ENCODE measurements around the gene UNC13C.

UNC13C gene

DNA sequence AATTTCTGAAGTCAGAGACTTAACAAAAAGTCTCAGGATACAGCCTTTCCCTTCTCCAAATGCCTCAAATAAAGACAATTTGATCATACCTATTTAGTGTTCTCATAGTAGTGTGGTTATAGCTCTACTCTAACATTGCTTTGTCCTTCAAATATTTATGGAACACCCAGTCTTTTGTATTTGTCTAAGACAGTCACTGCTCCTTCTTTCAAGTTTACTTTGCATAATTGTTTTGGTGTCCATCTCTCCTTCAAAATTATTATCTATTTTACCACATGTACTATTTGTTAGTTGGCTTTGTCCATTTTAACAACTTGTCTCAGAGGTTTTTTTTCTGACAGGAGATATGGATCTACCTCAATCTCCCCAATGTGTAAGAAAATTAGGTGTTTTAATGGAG is 118.8 kb downstream of the UNC13C start:
- H3K4me3 ChIP-seq (ENCODE audit: low read depth, low read length): no peak overlapping the region
- H3K36me3 ChIP-seq (ENCODE audit: control insufficient read depth in 1 of 2, insufficient read depth in 2 of 2, low read length in 2 of 2): no peaks in the 10 kb centered on the region
- H3K4me2 ChIP-seq (ENCODE audit: low read length): no peak overlapping the region

GRCh38 chr15:54099010-54099409 is 120.8 kb downstream of the UNC13C start:
- H2BK5ac ChIP-seq (ENCODE audit: low read depth, low read length, poor library complexity): no peak overlapping the region
- H3K23ac ChIP-seq (ENCODE audit: low read length): no peak overlapping the region
- no peak overlapping the region for H3K14ac ChIP-seq (ENCODE audit: low read length)
- H2AK5ac ChIP-seq (ENCODE audit: low read length): no peak overlapping the region
- H3K36me3 ChIP-seq (ENCODE audit: control insufficient read depth in 1 of 2, insufficient read depth in 2 of 2, low read length in 2 of 2): no peaks in the 10 kb centered on the region
- no peak overlapping the region for H4K12ac ChIP-seq (ENCODE audit: low read depth, low read length)
- H3K27me3 ChIP-seq (ENCODE audit: insufficient read depth, low read length): no peaks in the 10 kb centered on the region
- H3K4me2 ChIP-seq (ENCODE audit: low read length): no peak overlapping the region
- no peaks in the 10 kb centered on the region for H3K9me3 ChIP-seq (ENCODE audit: insufficient read depth, low read depth, low read length)
- no CpG with 5 or more reads among the region's 1 CpG for WGBS (ENCODE audit: extremely low coverage, insufficient coverage, insufficient read length)
- H4K91ac ChIP-seq (ENCODE audit: low read depth, low read length): no peak overlapping the region
- no peak overlapping the region for H3K27ac ChIP-seq (ENCODE audit: low read depth, low read length)
- H4K8ac ChIP-seq (ENCODE audit: low read depth, low read length): no peak overlapping the region
- H3K18ac ChIP-seq (ENCODE audit: low read length): no peak overlapping the region
- DNase-seq: no peak
- H3K4ac ChIP-seq (ENCODE audit: low read depth, low read length): no peak overlapping the region
- no peaks in the 10 kb centered on the region for H3K79me2 ChIP-seq (ENCODE audit: control insufficient read depth, insufficient read depth, low read length, poor library complexity)
- no peak overlapping the region for H3K4me3 ChIP-seq (ENCODE audit: low read depth, low read length)
- no peaks in the 10 kb centered on the region for H3K4me1 ChIP-seq (ENCODE audit: control insufficient read depth in 1 of 2, insufficient read depth in 2 of 2, low read length in 2 of 2)
- H3K79me1 ChIP-seq (ENCODE audit: low read length): no peaks in the 10 kb centered on the region
- H2BK12ac ChIP-seq (ENCODE audit: low read length): no peak overlapping the region
- H2BK120ac ChIP-seq (ENCODE audit: insufficient read depth, low read length, poor library complexity): no peak overlapping the region
- no peak overlapping the region for H2AFZ ChIP-seq (ENCODE audit: insufficient read depth, low read length, poor library complexity)
- H3K9ac ChIP-seq (ENCODE audit: low read length): no peak overlapping the region

More for the DNA sequence above, 118.8 kb downstream of the UNC13C start:
- Histone ChIP-seq H2AFZ (ENCODE audit: insufficient read depth, low read length, poor library complexity) (no peak overlapping the region), H3K9ac (ENCODE audit: low read length) (no peak overlapping the region), H2AK5ac (ENCODE audit: low read length) (no peak overlapping the region), H3K79me2 (ENCODE audit: control insufficient read depth, insufficient read depth, low read length, poor library complexity) (no peaks in the 10 kb centered on the region), H3K14ac (ENCODE audit: low read length) (no peak overlapping the region), H3K27me3 (ENCODE audit: insufficient read depth, low read length) (no peaks in the 10 kb centered on the region), H3K23ac (ENCODE audit: low read length) (no peak overlapping the region), H3K79me1 (ENCODE audit: low read length) (no peaks in the 10 kb centered on the region), H3K9me3 (ENCODE audit: insufficient read depth, low read depth, low read length) (no peaks in the 10 kb centered on the region), H4K8ac (ENCODE audit: low read depth, low read length) (no peak overlapping the region), H4K12ac (ENCODE audit: low read depth, low read length) (no peak overlapping the region), H2BK5ac (ENCODE audit: low read depth, low read length, poor library complexity) (no peak overlapping the region), H3K18ac (ENCODE audit: low read length) (no peak overlapping the region), H3K4me1 (ENCODE audit: control insufficient read depth in 1 of 2, insufficient read depth in 2 of 2, low read length in 2 of 2) (no peaks in the 10 kb centered on the region), H3K27ac (ENCODE audit: low read depth, low read length) (no peak overlapping the region), H4K91ac (ENCODE audit: low read depth, low read length) (no peak overlapping the region), H2BK12ac (ENCODE audit: low read length) (no peak overlapping the region), H2BK120ac (ENCODE audit: insufficient read depth, low read length, poor library complexity) (no peak overlapping the region), H3K4ac (ENCODE audit: low read depth, low read length) (no peak overlapping the region)
- no peak for DNase-seq

DNA sequence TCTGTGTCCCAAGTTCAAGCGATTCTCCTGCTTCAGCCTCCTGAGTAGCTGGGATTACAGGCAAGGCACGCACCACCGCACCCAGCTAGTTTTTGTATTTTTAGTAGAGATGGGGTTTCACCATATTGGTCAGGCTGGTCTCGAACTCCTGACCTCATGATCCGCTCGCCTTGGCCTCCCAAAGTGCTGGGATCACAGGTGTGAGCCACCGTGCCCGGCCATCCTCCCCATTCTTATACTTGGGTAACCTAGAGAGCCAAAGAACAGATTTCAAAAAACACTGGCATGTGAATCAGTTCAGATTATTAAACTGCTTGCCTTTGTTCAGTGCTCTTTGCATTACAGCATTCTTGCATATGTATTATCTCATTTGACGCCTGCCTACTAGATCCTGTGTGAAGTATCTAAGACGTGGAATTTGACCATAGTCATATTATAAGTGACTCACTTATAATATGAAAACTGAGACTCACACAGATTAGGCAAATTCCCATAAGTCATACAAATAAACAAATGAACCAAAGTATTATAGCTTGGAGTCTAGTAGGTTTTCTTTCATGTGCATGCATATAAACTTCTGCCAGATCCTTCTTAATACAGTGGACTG is 123.5 kb downstream of the UNC13C start:
- H2BK120ac ChIP-seq (ENCODE audit: insufficient read depth, low read length, poor library complexity): no peak overlapping the region
- no peak overlapping the region for H4K12ac ChIP-seq (ENCODE audit: low read depth, low read length)
- no peaks in the 10 kb centered on the region for H3K27me3 ChIP-seq (ENCODE audit: insufficient read depth, low read length)
- no peak overlapping the region for H3K18ac ChIP-seq (ENCODE audit: low read length)
- H3K4me3 ChIP-seq (ENCODE audit: low read depth, low read length): no peak overlapping the region
- no peaks in the 10 kb centered on the region for H3K79me1 ChIP-seq (ENCODE audit: low read length)
- WGBS (ENCODE audit: extremely low coverage, insufficient coverage, insufficient read length): no CpG with 5 or more reads among the region's 10 CpGs
- no peak overlapping the region for H2AK5ac ChIP-seq (ENCODE audit: low read length)
- no peaks in the 10 kb centered on the region for H3K4me1 ChIP-seq (ENCODE audit: control insufficient read depth in 1 of 2, insufficient read depth in 2 of 2, low read length in 2 of 2)
- H2AFZ ChIP-seq (ENCODE audit: insufficient read depth, low read length, poor library complexity): no peak overlapping the region
- no peak for DNase-seq
- H2BK5ac ChIP-seq (ENCODE audit: low read depth, low read length, poor library complexity): no peak overlapping the region
- no peak overlapping the region for H3K9ac ChIP-seq (ENCODE audit: low read length)
- no peaks in the 10 kb centered on the region for H3K36me3 ChIP-seq (ENCODE audit: control insufficient read depth in 1 of 2, insufficient read depth in 2 of 2, low read length in 2 of 2)
- no peak overlapping the region for H3K4ac ChIP-seq (ENCODE audit: low read depth, low read length)
- H4K91ac ChIP-seq (ENCODE audit: low read depth, low read length): no peak overlapping the region
- H3K9me3 ChIP-seq (ENCODE audit: insufficient read depth, low read depth, low read length): no peaks in the 10 kb centered on the region
- H2BK12ac ChIP-seq (ENCODE audit: low read length): no peak overlapping the region
- H3K79me2 ChIP-seq (ENCODE audit: control insufficient read depth, insufficient read depth, low read length, poor library complexity): no peaks in the 10 kb centered on the region
- no peak overlapping the region for H3K14ac ChIP-seq (ENCODE audit: low read length)
- no peak overlapping the region for H4K8ac ChIP-seq (ENCODE audit: low read depth, low read length)
- H3K23ac ChIP-seq (ENCODE audit: low read length): no peak overlapping the region
- no peak overlapping the region for H3K27ac ChIP-seq (ENCODE audit: low read depth, low read length)
- H3K4me2 ChIP-seq (ENCODE audit: low read length): no peak overlapping the region

DNA sequence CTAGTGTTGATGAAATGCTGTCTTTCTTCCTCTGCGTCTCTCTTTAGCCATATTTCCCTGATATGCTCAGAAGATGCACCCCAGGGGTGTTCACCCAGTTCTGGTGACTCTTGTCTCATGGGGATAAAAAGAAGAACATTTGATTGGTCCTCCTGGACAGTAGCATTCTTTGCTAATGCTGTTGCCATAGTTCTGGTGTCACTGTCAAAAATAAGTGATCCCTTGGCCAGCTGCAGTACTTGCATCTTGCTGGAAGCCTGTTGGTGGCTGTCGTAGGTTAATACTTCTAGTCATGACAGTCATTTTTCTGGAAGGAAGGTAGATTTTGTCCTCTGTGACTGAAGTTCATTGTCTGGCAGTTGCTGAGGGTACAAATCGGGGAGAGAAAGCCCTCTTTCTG is 124.5 kb downstream of the UNC13C start:
- Histone ChIP-seq H3K18ac (ENCODE audit: low read length) (no peak overlapping the region), H3K9me3 (ENCODE audit: insufficient read depth, low read depth, low read length) (no peaks in the 10 kb centered on the region), H2AFZ (ENCODE audit: insufficient read depth, low read length, poor library complexity) (no peak overlapping the region), H3K4me3 (ENCODE audit: low read depth, low read length) (no peak overlapping the region), H3K27ac (ENCODE audit: low read depth, low read length) (no peak overlapping the region), H4K91ac (ENCODE audit: low read depth, low read length) (no peak overlapping the region), H4K12ac (ENCODE audit: low read depth, low read length) (no peak overlapping the region), H2AK5ac (ENCODE audit: low read length) (no peak overlapping the region), H3K27me3 (ENCODE audit: insufficient read depth, low read length) (no peaks in the 10 kb centered on the region), H3K9ac (ENCODE audit: low read length) (no peak overlapping the region), H2BK5ac (ENCODE audit: low read depth, low read length, poor library complexity) (no peak overlapping the region), H3K79me1 (ENCODE audit: low read length) (no peaks in the 10 kb centered on the region), H3K4me2 (ENCODE audit: low read length) (no peak overlapping the region), H2BK12ac (ENCODE audit: low read length) (no peak overlapping the region), H3K36me3 (ENCODE audit: control insufficient read depth in 1 of 2, insufficient read depth in 2 of 2, low read length in 2 of 2) (no peaks in the 10 kb centered on the region), H4K8ac (ENCODE audit: low read depth, low read length) (no peak overlapping the region), H3K4ac (ENCODE audit: low read depth, low read length) (no peak overlapping the region), H3K79me2 (ENCODE audit: control insufficient read depth, insufficient read depth, low read length, poor library complexity) (no peaks in the 10 kb centered on the region), H3K23ac (ENCODE audit: low read length) (no peak overlapping the region), H3K4me1 (ENCODE audit: control insufficient read depth in 1 of 2, insufficient read depth in 2 of 2, low read length in 2 of 2) (no peaks in the 10 kb centered on the region), H2BK120ac (ENCODE audit: insufficient read depth, low read length, poor library complexity) (no peak overlapping the region), H3K14ac (ENCODE audit: low read length) (no peak overlapping the region)
- WGBS (ENCODE audit: extremely low coverage, insufficient coverage, insufficient read length): no CpG with 5 or more reads among the region's 3 CpGs
- DNase-seq: no peak

Measured in trophoblast cell (in vitro differentiated cells and primary cell).